ENCODE results near the gene FIP1L1.
"Not testable (repeated sequence)": the region's sequence is repeated elsewhere in the genome, so short reads cannot be mapped to it uniquely, and the experiment has no call there.

GRCh38 chr4:53346392-53346791, 31.0 kb upstream of the FIP1L1 start:
- TF ChIP-seq, protein P1, sequence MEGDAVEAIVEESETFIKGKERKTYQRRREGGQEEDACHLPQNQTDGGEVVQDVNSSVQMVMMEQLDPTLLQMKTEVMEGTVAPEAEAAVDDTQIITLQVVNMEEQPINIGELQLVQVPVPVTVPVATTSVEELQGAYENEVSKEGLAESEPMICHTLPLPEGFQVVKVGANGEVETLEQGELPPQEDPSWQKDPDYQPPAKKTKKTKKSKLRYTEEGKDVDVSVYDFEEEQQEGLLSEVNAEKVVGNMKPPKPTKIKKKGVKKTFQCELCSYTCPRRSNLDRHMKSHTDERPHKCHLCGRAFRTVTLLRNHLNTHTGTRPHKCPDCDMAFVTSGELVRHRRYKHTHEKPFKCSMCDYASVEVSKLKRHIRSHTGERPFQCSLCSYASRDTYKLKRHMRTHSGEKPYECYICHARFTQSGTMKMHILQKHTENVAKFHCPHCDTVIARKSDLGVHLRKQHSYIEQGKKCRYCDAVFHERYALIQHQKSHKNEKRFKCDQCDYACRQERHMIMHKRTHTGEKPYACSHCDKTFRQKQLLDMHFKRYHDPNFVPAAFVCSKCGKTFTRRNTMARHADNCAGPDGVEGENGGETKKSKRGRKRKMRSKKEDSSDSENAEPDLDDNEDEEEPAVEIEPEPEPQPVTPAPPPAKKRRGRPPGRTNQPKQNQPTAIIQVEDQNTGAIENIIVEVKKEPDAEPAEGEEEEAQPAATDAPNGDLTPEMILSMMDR (IDR thresholded peaks at IDR 0.05; ENCODE audit: extremely low read depth in 1 of 2, insufficient read depth in 1 of 2, low read depth in 1 of 2, low read length in 2 of 2) = not testable (repeated sequence)
- not testable (repeated sequence) for TF ChIP-seq POLR2AphosphoS5 (IDR thresholded peaks at IDR 0.05; ENCODE audit: insufficient read depth, low read depth, low read length); POLR2A (IDR thresholded peaks at IDR 0.05; ENCODE audit: low read depth, low read length); MYC (IDR thresholded peaks at IDR 0.05; ENCODE audit: low read depth, low read length)

All from endothelial cell of umbilical vein (primary cell).